ENCODE results near the gene PCSK6. TPM values are rescaled to one million over a fixed set of nuclear protein-coding genes. Genes with fewer than 3 reads are reported as not detected.

PCSK6 gene
- total RNA-seq, 1 experiment from 2014 or later = 2.9 TPM

GRCh38 chr15:101511717-101512116 lies 22.2 kb upstream of the PCSK6 start:
- POLR2A ChIA-PET = no interaction called here
- CTCF ChIA-PET = no interaction called here
- Mint-ChIP-seq H3K27ac (no peak overlapping the region), H3K4me3 (no peak overlapping the region), H3K9me3 (peaks cover 12% of the 10 kb centered on the region), H3K27me3 (ENCODE audit: low read depth) (peaks cover 2% of the 10 kb centered on the region; the same call in 1 of the 2 replicates), H3K4me1 (no peaks in the 10 kb centered on the region), H3K36me3 (peaks cover 2% of the 10 kb centered on the region; the same call in 1 of the 2 replicates)
- ATAC-seq (no peak), DNase-seq (ENCODE audit: low spot score) (no peak)
- no peak for TF ChIP-seq RORB (CRISPR knock-in tag; IDR thresholded peaks at IDR 0.05)
- TF ChIP-seq, protein P1, sequence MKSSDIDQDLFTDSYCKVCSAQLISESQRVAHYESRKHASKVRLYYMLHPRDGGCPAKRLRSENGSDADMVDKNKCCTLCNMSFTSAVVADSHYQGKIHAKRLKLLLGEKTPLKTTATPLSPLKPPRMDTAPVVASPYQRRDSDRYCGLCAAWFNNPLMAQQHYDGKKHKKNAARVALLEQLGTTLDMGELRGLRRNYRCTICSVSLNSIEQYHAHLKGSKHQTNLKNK (CRISPR knock-in tag; IDR thresholded peaks at IDR 0.05) = no peak
- TF ChIP-seq FOXP4 (CRISPR knock-in tag; IDR thresholded peaks at IDR 0.05) = no peak
- TF ChIP-seq, protein P2, sequence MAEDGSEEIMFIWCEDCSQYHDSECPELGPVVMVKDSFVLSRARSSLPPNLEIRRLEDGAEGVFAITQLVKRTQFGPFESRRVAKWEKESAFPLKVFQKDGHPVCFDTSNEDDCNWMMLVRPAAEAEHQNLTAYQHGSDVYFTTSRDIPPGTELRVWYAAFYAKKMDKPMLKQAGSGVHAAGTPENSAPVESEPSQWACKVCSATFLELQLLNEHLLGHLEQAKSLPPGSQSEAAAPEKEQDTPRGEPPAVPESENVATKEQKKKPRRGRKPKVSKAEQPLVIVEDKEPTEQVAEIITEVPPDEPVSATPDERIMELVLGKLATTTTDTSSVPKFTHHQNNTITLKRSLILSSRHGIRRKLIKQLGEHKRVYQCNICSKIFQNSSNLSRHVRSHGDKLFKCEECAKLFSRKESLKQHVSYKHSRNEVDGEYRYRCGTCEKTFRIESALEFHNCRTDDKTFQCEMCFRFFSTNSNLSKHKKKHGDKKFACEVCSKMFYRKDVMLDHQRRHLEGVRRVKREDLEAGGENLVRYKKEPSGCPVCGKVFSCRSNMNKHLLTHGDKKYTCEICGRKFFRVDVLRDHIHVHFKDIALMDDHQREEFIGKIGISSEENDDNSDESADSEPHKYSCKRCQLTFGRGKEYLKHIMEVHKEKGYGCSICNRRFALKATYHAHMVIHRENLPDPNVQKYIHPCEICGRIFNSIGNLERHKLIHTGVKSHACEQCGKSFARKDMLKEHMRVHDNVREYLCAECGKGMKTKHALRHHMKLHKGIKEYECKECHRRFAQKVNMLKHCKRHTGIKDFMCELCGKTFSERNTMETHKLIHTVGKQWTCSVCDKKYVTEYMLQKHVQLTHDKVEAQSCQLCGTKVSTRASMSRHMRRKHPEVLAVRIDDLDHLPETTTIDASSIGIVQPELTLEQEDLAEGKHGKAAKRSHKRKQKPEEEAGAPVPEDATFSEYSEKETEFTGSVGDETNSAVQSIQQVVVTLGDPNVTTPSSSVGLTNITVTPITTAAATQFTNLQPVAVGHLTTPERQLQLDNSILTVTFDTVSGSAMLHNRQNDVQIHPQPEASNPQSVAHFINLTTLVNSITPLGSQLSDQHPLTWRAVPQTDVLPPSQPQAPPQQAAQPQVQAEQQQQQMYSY (CRISPR knock-in tag; IDR thresholded peaks at IDR 0.05) = no peak

DNA sequence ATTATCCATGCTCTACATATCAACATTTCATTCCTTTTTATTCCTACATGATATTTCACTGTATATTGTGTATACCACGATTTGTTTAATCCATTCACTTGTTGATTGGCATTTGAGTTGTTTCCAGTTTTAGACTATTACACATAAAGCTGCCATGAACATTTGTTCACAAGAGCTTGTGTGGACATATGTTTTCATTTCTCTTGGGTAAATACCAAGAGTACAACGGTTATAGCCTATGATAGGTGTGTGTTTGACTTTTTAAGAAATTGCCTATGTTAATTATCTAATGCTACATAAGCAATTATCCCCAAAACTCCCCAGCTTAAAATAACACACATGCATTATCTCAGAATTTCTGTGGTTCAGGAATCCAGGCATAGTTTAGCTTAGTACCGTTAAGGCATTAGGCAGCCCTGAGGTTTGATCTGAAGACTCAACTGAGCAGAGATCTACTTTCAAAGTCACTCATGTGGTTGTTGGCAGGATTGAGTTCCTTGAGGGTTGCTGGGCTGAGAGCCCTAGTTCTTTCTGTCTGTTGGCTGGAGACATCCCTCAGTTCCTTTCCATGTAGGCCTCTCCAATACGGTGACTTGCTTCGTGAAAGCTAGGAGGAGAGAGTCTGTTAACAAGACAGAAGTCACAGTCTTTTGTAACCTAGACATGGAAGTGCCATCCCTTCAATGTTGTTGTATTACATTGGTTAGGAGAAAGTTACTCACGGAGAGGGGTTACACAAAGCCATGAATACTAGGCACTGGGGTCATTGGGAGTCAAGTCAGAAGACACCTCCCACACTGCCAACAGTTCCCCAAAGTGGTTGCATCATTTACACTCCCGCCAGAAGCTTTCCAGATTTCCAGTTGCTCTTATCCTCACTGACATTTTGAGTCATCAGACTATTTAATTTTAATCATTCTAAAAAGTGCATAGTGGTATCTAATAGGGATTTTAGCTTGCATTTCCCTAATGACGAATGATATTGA lies 21.0 kb upstream of the PCSK6 start:
- H3K9me3 Mint-ChIP-seq = peaks cover 1% of the 10 kb centered on the region; the same call in 1 of the 2 replicates
- no peaks in the 10 kb centered on the region for H3K36me3 Mint-ChIP-seq
- no peak overlapping the region for H3K27ac Mint-ChIP-seq
- no peak overlapping the region for H3K4me3 Mint-ChIP-seq
- CTCF ChIA-PET = interaction anchor here (0.6 to 1.4 kb wide), 2 partner anchors 9 to 16 kb away, joined by 3 to 6 read pairs; no protein-coding TSS in a partner anchor
- POLR2A ChIA-PET = no interaction called here
- no peak for ATAC-seq
- no peaks in the 10 kb centered on the region for H3K4me1 Mint-ChIP-seq
- no peak for DNase-seq (ENCODE audit: low spot score)
- TF ChIP-seq HMGA2 (CRISPR knock-in tag; IDR thresholded peaks at IDR 0.05) = no peak
- no peak for TF ChIP-seq AR (CRISPR knock-in tag; IDR thresholded peaks at IDR 0.05)
- TF ChIP-seq RELA (CRISPR knock-in tag; IDR thresholded peaks at IDR 0.05; ENCODE audit: borderline replicate concordance) = no peak
- no peak for TF ChIP-seq USF1 (CRISPR knock-in tag; IDR thresholded peaks at IDR 0.05)
- no peak for TF ChIP-seq CDX4 (CRISPR knock-in tag; IDR thresholded peaks at IDR 0.05; ENCODE audit: borderline replicate concordance)
- no peak for TF ChIP-seq ZBTB21 (CRISPR knock-in tag; IDR thresholded peaks at IDR 0.05; ENCODE audit: borderline replicate concordance)
- no peaks in the 10 kb centered on the region for H3K27me3 Mint-ChIP-seq (ENCODE audit: low read depth)
